Measurements from ENCODE around the gene NRARP.
A peak's percentile ranks its signal among the peaks of the same experiment; 100 is the strongest.

The NRARP gene

DNA sequence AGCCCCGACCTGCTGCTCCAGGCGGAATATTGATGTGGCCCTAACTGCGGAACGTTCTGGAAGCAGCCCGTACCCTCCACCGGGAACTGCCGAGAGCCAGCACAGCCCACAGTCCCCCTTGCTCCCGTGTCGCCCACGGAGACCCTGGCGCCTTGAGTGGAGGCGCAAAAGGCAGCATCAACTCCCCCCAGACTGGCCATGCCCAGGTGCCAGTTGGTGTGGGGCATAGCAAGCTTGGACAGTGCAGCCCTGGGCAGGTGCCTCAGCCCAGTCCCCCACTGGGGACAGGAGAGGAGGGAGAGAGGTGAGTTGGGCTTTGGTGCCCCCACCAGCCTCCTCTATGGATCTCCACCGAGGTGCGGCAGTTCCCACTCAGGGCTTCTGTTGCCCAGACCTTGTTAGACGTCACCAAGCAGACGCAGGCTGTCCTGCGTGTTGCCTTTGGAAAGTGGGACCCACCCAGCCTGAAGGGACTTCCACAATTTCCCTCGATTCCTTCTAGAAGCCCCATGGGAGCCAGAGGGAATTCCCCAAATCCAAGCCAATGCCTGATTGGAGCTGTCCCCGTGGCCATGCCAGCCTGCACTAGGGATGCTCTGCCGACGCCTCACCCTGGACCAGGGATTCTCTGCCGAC lies 19.8 kb upstream of the NRARP start (continued):
- 0 out of 2 replicates have a peak, but pooled peaks have one; percentile 45 for TF ChIP-seq ZFP69B (tag by site-specific recombination; IDR thresholded peaks at IDR 0.05)

DNA sequence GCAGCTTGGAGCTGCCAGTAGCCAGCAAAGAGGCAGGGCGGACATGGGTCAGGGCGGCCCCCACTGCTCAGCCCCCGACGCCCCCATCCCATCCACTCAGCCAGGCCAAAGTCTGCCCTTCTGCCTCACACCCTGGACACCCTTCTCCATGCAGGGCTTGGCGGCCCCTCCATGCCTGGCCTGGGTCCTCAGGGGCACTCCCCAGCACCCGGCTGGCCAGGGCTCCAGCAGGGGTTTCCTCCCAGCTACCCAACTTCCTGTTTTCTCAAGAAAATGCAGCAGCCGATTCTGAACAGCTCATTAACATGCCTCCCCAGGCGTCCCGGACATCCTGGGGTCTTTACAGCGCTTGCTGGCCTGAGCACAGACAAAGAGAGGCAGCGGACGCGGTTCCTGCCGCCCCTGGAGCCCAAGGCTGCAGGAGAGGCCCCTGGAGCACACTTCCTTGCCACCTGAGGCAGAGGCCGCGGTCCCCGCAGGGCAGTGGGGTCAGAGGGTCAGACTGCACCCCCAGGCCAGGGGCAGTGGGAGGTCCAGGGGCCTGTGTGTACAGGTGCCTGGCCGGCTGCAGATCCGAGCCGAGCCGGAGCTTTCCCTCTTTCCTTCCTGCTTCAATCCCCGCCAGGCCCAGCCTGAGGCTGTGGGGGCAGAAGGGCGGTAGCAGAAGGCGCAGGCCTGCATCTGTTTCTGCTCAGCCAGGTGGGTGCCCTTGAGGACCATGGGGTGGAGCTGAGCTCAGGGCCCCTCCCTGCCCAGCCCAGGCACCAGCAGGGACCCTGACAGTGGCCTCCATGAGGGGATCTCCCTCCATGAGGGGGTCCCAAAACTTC lies 18.7 kb upstream of the NRARP start:
- H3K4me1 ChIP-seq (ENCODE audit: control insufficient read depth, insufficient read depth, low read length): no peaks in the 10 kb centered on the region
- POLR2A ChIA-PET: interaction anchor here (0.6 to 1.8 kb wide), 3 partner anchors 10 to 521 kb away, joined by 3 to 4 read pairs (median 4); partner anchors contain the start of gene NRARP

DNA sequence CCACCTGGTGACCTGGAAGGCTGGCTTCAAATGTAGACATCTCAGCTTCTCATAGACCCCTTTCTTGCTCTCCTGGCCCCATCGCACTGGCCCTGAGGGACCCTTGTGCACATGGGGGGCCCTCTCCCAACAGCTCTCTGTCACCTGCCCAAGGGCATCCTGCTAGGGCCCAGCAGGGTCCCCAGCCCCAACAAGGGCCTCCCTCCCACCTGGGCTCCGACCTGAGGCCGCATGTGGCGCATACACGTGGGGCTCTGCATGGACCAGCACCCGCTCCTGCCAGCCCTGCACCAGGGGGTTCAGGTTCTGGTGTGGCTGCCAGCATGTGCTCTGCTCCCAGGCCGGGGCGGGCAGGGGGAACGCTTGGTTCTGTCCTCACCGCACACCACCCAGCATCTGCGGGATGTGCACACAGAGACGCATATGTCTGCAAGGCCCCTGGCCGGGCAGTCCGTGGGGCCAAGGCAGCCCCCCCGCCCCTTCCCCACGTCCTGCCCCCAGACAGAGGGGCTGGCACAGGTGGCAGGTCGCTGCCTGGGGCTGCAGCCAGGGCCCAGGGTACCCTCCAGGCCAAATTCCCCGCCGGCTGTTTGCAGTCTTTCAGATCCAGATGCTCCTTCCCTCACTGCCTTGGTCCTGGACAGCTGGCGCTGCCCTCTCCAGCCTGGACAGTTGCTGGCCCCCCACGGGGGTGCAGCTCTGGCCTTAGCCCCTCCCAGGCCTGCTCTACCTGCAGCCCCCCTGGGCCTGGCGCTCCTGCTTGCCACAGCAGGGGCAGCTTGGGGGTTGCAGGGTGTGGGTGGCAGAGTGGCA lies 17.9 kb upstream of the NRARP start:
- no peak for TF ChIP-seq ZNF155 (tag by site-specific recombination; IDR thresholded peaks at IDR 0.05)
- TF ChIP-seq ZFHX2 (tag by site-specific recombination; conservative IDR thresholded peaks at IDR 0.05): 0 out of 2 replicates have a peak, but pooled peaks have one; percentile 5
- peak; percentile 8; the same call in 1 of the 2 replicates for TF ChIP-seq GLIS2 (tag by site-specific recombination; IDR thresholded peaks at IDR 0.05)
- TF ChIP-seq ZIC2 (tag by site-specific recombination; IDR thresholded peaks at IDR 0.05): peak; percentile 40
- H3K4me1 ChIP-seq (ENCODE audit: control insufficient read depth, insufficient read depth, low read length): no peaks in the 10 kb centered on the region
- ChIA-PET CTCF (interaction anchor here (0.6 to 1.4 kb wide), 2 partner anchors 18 to 74 kb away, joined by 4 to 5 read pairs; partner anchors contain the start of gene NRARP), POLR2A (interaction anchor here (0.6 to 1.8 kb wide), 4 partner anchors 9 to 520 kb away, joined by 3 to 6 read pairs (median 4); partner anchors contain the start of gene NRARP)
- H3K27ac ChIP-seq (ENCODE audit: extremely low read depth, low read depth, low read length): no peak overlapping the region
- H3K36me3 ChIP-seq (ENCODE audit: control insufficient read depth in 2 of 2, insufficient read depth in 1 of 2, low read length in 2 of 2): no peaks in the 10 kb centered on the region
- H3K9me3 ChIP-seq (ENCODE audit: control insufficient read depth, insufficient read depth, low read depth, low read length): no peaks in the 10 kb centered on the region
- H3K4me3 ChIP-seq (ENCODE audit: low read depth, low read length): no peak overlapping the region

More for the DNA sequence above, 18.7 kb upstream of the NRARP start:
- no peak overlapping the region for H3K4me3 ChIP-seq (ENCODE audit: low read depth, low read length)
- no peaks in the 10 kb centered on the region for H3K9me3 ChIP-seq (ENCODE audit: control insufficient read depth, insufficient read depth, low read depth, low read length)
- no peak for TF ChIP-seq ZFP37 (tag by site-specific recombination; IDR thresholded peaks at IDR 0.05)
- peak; percentile 79 for TF ChIP-seq ZIC2 (tag by site-specific recombination; IDR thresholded peaks at IDR 0.05)
- CTCF ChIA-PET: interaction anchor here (1.4 kb wide), 1 partner anchor 19 kb away, joined by 5 read pairs; the partner anchor contains the start of gene NRARP
- H3K27ac ChIP-seq (ENCODE audit: extremely low read depth, low read depth, low read length): no peak overlapping the region
- no peaks in the 10 kb centered on the region for H3K36me3 ChIP-seq (ENCODE audit: control insufficient read depth in 2 of 2, insufficient read depth in 1 of 2, low read length in 2 of 2)

DNA sequence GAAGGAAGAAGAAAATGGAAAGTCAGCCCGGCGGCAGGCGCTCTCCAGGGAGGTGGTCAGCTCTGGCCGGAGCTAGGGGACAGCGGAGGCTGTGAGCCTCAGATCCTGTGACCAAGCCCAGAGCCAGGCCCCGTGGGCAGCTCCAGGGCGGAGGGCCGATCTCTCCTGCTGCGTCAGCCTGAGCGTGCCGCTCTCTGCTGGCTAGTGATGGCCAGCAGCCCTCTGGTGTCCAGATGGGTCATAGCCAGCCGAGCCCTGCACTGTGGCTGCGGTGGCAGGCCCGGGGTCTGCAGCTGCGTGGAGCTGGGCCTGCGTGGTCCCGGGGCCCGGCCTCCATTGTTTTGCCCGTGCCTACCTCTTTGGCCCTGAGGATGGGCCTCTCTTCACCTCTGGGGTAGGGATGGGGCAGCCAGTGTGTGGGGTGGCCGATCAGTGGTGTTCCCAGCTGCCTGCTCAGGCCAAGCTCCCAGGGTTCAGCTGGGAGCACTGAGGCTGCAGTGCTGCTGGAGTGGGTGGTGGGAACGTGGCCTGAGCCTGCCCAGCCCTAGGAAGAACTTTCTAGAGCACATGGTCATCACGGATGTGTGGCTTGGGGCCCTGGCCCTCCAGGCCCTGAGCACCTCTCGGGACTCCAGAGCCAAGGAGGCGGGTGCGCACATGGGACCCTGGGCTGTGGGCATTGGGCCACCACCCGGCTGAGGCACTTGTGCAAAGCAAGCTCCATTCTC lies 17.1 kb upstream of the NRARP start:
- ChIA-PET POLR2A (interaction anchor here (0.8 to 1.4 kb wide), 2 partner anchors 17 to 104 kb away, joined by 3 to 6 read pairs; partner anchors contain the start of genes EXD3, NOXA1 and NRARP), CTCF (interaction anchor here (0.6 kb wide), 2 partner anchors 75 to 126 kb away, joined by 4 read pairs; no protein-coding TSS in a partner anchor)
- Histone ChIP-seq H3K4me3 (ENCODE audit: low read depth, low read length) (no peak overlapping the region), H3K36me3 (ENCODE audit: control insufficient read depth in 2 of 2, insufficient read depth in 1 of 2, low read length in 2 of 2) (no peaks in the 10 kb centered on the region), H3K4me1 (ENCODE audit: control insufficient read depth, insufficient read depth, low read length) (no peaks in the 10 kb centered on the region), H3K27ac (ENCODE audit: extremely low read depth, low read depth, low read length) (no peak overlapping the region), H3K9me3 (ENCODE audit: control insufficient read depth, insufficient read depth, low read depth, low read length) (no peaks in the 10 kb centered on the region)
- TF ChIP-seq ZNF335 (tag by site-specific recombination; conservative IDR thresholded peaks at IDR 0.05): no peak
- no peak for TF ChIP-seq ZNF785 (tag by site-specific recombination; IDR thresholded peaks at IDR 0.05)
- no peak for TF ChIP-seq ZNF157 (tag by site-specific recombination; IDR thresholded peaks at IDR 0.05)
- TF ChIP-seq, protein P1, sequence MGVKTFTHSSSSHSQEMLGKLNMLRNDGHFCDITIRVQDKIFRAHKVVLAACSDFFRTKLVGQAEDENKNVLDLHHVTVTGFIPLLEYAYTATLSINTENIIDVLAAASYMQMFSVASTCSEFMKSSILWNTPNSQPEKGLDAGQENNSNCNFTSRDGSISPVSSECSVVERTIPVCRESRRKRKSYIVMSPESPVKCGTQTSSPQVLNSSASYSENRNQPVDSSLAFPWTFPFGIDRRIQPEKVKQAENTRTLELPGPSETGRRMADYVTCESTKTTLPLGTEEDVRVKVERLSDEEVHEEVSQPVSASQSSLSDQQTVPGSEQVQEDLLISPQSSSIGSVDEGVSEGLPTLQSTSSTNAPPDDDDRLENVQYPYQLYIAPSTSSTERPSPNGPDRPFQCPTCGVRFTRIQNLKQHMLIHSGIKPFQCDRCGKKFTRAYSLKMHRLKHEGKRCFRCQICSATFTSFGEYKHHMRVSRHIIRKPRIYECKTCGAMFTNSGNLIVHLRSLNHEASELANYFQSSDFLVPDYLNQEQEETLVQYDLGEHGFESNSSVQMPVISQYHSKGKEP (tag by site-specific recombination; IDR thresholded peaks at IDR 0.05): no peak
